ENCODE data around the gene NOTCH1.

DNA sequence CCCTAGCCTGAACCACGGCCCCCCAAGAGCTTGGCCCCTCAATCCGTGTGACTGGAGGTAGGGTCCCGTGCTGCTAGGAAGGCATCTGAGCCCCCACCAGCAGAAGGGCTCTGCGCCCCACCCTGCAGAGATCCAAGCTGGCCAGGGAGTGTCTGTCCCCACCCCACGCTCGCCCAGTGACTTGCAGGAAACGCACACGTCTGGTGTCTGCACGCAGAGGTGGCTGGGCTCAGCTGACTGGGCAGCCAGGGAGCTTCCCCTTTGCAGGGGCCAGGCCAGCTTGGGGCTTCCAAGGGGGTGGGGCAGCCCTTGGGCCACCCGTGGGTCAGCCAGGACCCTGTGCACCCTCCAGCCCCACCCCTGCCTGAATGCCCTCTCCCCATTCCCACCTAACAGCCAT lies 24.3 kb downstream of the NOTCH1 start:
- TF ChIP-seq, protein P1, sequence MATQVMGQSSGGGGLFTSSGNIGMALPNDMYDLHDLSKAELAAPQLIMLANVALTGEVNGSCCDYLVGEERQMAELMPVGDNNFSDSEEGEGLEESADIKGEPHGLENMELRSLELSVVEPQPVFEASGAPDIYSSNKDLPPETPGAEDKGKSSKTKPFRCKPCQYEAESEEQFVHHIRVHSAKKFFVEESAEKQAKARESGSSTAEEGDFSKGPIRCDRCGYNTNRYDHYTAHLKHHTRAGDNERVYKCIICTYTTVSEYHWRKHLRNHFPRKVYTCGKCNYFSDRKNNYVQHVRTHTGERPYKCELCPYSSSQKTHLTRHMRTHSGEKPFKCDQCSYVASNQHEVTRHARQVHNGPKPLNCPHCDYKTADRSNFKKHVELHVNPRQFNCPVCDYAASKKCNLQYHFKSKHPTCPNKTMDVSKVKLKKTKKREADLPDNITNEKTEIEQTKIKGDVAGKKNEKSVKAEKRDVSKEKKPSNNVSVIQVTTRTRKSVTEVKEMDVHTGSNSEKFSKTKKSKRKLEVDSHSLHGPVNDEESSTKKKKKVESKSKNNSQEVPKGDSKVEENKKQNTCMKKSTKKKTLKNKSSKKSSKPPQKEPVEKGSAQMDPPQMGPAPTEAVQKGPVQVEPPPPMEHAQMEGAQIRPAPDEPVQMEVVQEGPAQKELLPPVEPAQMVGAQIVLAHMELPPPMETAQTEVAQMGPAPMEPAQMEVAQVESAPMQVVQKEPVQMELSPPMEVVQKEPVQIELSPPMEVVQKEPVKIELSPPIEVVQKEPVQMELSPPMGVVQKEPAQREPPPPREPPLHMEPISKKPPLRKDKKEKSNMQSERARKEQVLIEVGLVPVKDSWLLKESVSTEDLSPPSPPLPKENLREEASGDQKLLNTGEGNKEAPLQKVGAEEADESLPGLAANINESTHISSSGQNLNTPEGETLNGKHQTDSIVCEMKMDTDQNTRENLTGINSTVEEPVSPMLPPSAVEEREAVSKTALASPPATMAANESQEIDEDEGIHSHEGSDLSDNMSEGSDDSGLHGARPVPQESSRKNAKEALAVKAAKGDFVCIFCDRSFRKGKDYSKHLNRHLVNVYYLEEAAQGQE (IDR thresholded peaks at IDR 0.05; ENCODE audit: borderline replicate concordance): no peak
- TF ChIP-seq CTCF (IDR thresholded peaks at IDR 0.05; ENCODE audit: poor library complexity, severe bottlenecking) (no peak), EP300 (conservative IDR thresholded peaks at IDR 0.05; ENCODE audit: poor library complexity, severe bottlenecking) (no peak), EZH2 (IDR thresholded peaks at IDR 0.05; ENCODE audit: borderline replicate concordance, insufficient read depth, low read length, poor library complexity, severe bottlenecking) (no peak), POLR2AphosphoS5 (IDR thresholded peaks at IDR 0.05) (no peak), RAD21 (conservative IDR thresholded peaks at IDR 0.05) (no peak), MXI1 (conservative IDR thresholded peaks at IDR 0.05; ENCODE audit: poor library complexity, severe bottlenecking) (no peak), TAF1 (IDR thresholded peaks at IDR 0.05; ENCODE audit: low read depth) (no peak), SMC3 (conservative IDR thresholded peaks at IDR 0.05; ENCODE audit: poor library complexity) (no peak)
